Muscle layer of colon (tissue), 2 donors: ENCODE data around the gene RAB6B.

Source experiments
- H3K27ac ChIP-seq: one replicate; pipeline ENCODE4 v1.7.0; 2013; ENCODE audit warnings: low read depth, mild to moderate bottlenecking, low read length, moderate library complexity
- H3K27me3 ChIP-seq, 2 donors: one replicate each; pipeline ENCODE4 v1.7.0; 2013; ENCODE audit warnings: low read length in 2 of 2, mild to moderate bottlenecking in 2 of 2; ENCODE audit not compliant: insufficient read depth in 2 of 2, control insufficient read depth in 1 of 2
- H3K36me3 ChIP-seq: one replicate; pipeline ENCODE4 v1.7.0; 2013; ENCODE audit warnings: mild to moderate bottlenecking, low read length; ENCODE audit not compliant: insufficient read depth
- H3K4me1 ChIP-seq: one replicate; pipeline ENCODE4 v1.7.0; 2013; ENCODE audit warnings: mild to moderate bottlenecking, low read length; ENCODE audit not compliant: insufficient read depth
- H3K4me3 ChIP-seq, 2 donors: one replicate each; pipeline ENCODE4 v1.7.0; 2013; ENCODE audit warnings: low read length in 2 of 2, low read depth in 1 of 2, mild to moderate bottlenecking in 1 of 2, moderate library complexity in 1 of 2
- H3K9ac ChIP-seq: one replicate; pipeline ENCODE4 v1.7.0; 2013; ENCODE audit warnings: low read length
- H3K9me3 ChIP-seq: one replicate; pipeline ENCODE4 v1.7.0; 2013; ENCODE audit warnings: mild to moderate bottlenecking, low read length
- donor health status: abdominal sarcoma.
- donor health status: Adenocarcinoma of cecum.

The RAB6B gene

GRCh38 chr3:133890972-133891644 is 4.6 kb downstream of the RAB6B start:
- Histone ChIP-seq H3K4me3 (no peak overlapping the region), H3K36me3 (no peaks in the 10 kb centered on the region), H3K4me1 (no peaks in the 10 kb centered on the region), H3K27me3 (no peaks in the 10 kb centered on the region), H3K27ac (no peak overlapping the region), H3K9ac (no peak overlapping the region), H3K9me3 (no peaks in the 10 kb centered on the region)

GRCh38 chr3:133890037-133890436 is 5.6 kb downstream of the RAB6B start:
- H3K4me1 ChIP-seq: no peaks in the 10 kb centered on the region
- no peaks in the 10 kb centered on the region for H3K27me3 ChIP-seq
- no peak overlapping the region for H3K4me3 ChIP-seq
- no peak overlapping the region for H3K9ac ChIP-seq
- H3K9me3 ChIP-seq: no peaks in the 10 kb centered on the region
- no peak overlapping the region for H3K27ac ChIP-seq
- no peaks in the 10 kb centered on the region for H3K36me3 ChIP-seq

GRCh38 chr3:133888726-133889340 is 6.8 kb downstream of the RAB6B start:
- Histone ChIP-seq H3K36me3 (no peaks in the 10 kb centered on the region), H3K4me3 (no peak overlapping the region), H3K9me3 (no peaks in the 10 kb centered on the region), H3K27me3 (no peaks in the 10 kb centered on the region), H3K27ac (no peak overlapping the region), H3K9ac (no peak overlapping the region), H3K4me1 (no peaks in the 10 kb centered on the region)

GRCh38 chr3:133887803-133888703 is 7.6 kb downstream of the RAB6B start:
- H3K9me3 ChIP-seq: no peaks in the 10 kb centered on the region

GRCh38 chr3:133887074-133887802 is 8.4 kb downstream of the RAB6B start:
- Histone ChIP-seq H3K36me3 (no peaks in the 10 kb centered on the region), H3K9me3 (no peaks in the 10 kb centered on the region), H3K4me3 (no peak overlapping the region), H3K27ac (no peak overlapping the region), H3K9ac (no peak overlapping the region), H3K4me1 (no peaks in the 10 kb centered on the region), H3K27me3 (no peaks in the 10 kb centered on the region)

More at GRCh38 chr3:133887803-133888703, 7.6 kb downstream of the RAB6B start:
- no peaks in the 10 kb centered on the region for H3K4me1 ChIP-seq
- H3K27ac ChIP-seq: no peak overlapping the region
- no peak overlapping the region for H3K4me3 ChIP-seq
- no peak overlapping the region for H3K9ac ChIP-seq
- H3K27me3 ChIP-seq: no peaks in the 10 kb centered on the region
- H3K36me3 ChIP-seq: no peaks in the 10 kb centered on the region

- no peak overlapping the region for H3K4me3 ChIP-seq
- no peak overlapping the region for H3K9ac ChIP-seq
- H3K4me1 ChIP-seq: no peaks in the 10 kb centered on the region
- no peaks in the 10 kb centered on the region for H3K9me3 ChIP-seq
- no peak overlapping the region for H3K27ac ChIP-seq
- no peaks in the 10 kb centered on the region for H3K36me3 ChIP-seq
- H3K27me3 ChIP-seq: no peaks in the 10 kb centered on the region
Observed at GRCh38 chr3:133886031-133886722, 9.5 kb downstream of the RAB6B start.

GRCh38 chr3:133884887-133885711 is 10.6 kb downstream of the RAB6B start:
- Histone ChIP-seq H3K4me3 (no peak overlapping the region), H3K4me1 (no peaks in the 10 kb centered on the region), H3K27me3 (no peaks in the 10 kb centered on the region), H3K27ac (no peak overlapping the region), H3K9ac (no peak overlapping the region), H3K36me3 (no peaks in the 10 kb centered on the region), H3K9me3 (no peaks in the 10 kb centered on the region)

- no peak overlapping the region for H3K4me3 ChIP-seq
- no peaks in the 10 kb centered on the region for H3K27me3 ChIP-seq
- no peak overlapping the region for H3K9ac ChIP-seq
- H3K36me3 ChIP-seq: no peaks in the 10 kb centered on the region
- H3K9me3 ChIP-seq: no peaks in the 10 kb centered on the region
- H3K27ac ChIP-seq: no peak overlapping the region
- H3K4me1 ChIP-seq: no peaks in the 10 kb centered on the region
Observed at GRCh38 chr3:133884054-133884886, 11.4 kb downstream of the RAB6B start.

- Histone ChIP-seq H3K4me1 (no peaks in the 10 kb centered on the region), H3K9me3 (no peaks in the 10 kb centered on the region), H3K27ac (no peak overlapping the region), H3K27me3 (no peaks in the 10 kb centered on the region), H3K36me3 (no peaks in the 10 kb centered on the region), H3K4me3 (no peak overlapping the region), H3K9ac (no peak overlapping the region)
Observed at GRCh38 chr3:133883641-133884040, 12.0 kb downstream of the RAB6B start.
